OCI-LY3 (cell line): ENCODE measurements around the gene TULP3.

Source experiments
- CTCF ChIP-seq: fragments of 200-600, 300-600 bp; sonication (generic); IDR thresholded peaks from 2 replicates; pipeline ENCODE4 v1.5.1; 2014; ENCODE audit warnings: antibody characterized with exemption, low read length, low read depth
- EZH2phosphoT487 ChIP-seq: fragments of 200-600 bp; shearing (Covaris generic); IDR thresholded peaks from 2 replicates; pipeline ENCODE4 v1.6.1; 2018; ENCODE audit warnings: antibody characterized with exemption, mixed run types, low read depth

GRCh38 chr12:2890001-2890387, 697 bp upstream of the TULP3 start:
- TF ChIP-seq CTCF, result no peak
- TF ChIP-seq EZH2phosphoT487, result no peak
